CD8-positive, alpha-beta memory T cell (primary cell): Measurements from ENCODE around the gene OR52H1. TPM values are rescaled to one million over a fixed set of nuclear protein-coding genes. Genes with fewer than 3 reads are reported as not detected.

Source experiments
- polyA plus RNA-seq: library from polyadenylated mRNA; unstranded; fragments of 300-500 nt; fragmentation: Illumina TruSeq; gene quantifications from one replicate; pipeline ENCODE4 v1.2.3, GENCODE V29; 2021
- total RNA-seq, 2 experiments: library from RNA; stranded (reverse); gene quantifications; one replicate each; pipeline ENCODE4 v1.2.3, GENCODE V29; 2021

Gene OR52H1
- total and polyA plus RNA-seq, 3 experiments from 2014 or later, result not detected

Other genes with a start within 250 kb of the OR52H1 start
- not detected for gene OR51B4, start 246.6 kb downstream of the OR52H1 start, total RNA-seq
- gene OR51B4, start 246.6 kb downstream of the OR52H1 start, polyA plus RNA-seq, result not detected
- not detected for gene OR51B2, start 224.2 kb downstream of the OR52H1 start, total RNA-seq
- gene OR51B2, start 224.2 kb downstream of the OR52H1 start, polyA plus RNA-seq, result not detected
- gene OR51B5, start 205.0 kb downstream of the OR52H1 start, total RNA-seq, result not detected
- not detected for gene OR51B5, start 205.0 kb downstream of the OR52H1 start, polyA plus RNA-seq
- not detected for gene OR51B6, start 197.0 kb downstream of the OR52H1 start, total RNA-seq
- not detected for gene OR51B6, start 197.0 kb downstream of the OR52H1 start, polyA plus RNA-seq
- gene OR51M1, start 164.7 kb downstream of the OR52H1 start, total RNA-seq, result not detected
- not detected for gene OR51M1, start 164.7 kb downstream of the OR52H1 start, polyA plus RNA-seq
- gene OR51Q1, start 126.4 kb downstream of the OR52H1 start, total RNA-seq, result not detected
- gene OR51Q1, start 126.4 kb downstream of the OR52H1 start, polyA plus RNA-seq, result not detected
- not detected for gene OR51I1, start 107.0 kb downstream of the OR52H1 start, total RNA-seq
- gene OR51I1, start 107.0 kb downstream of the OR52H1 start, polyA plus RNA-seq, result not detected
- gene OR51I2, start 99.2 kb downstream of the OR52H1 start, total RNA-seq, result not detected
- not detected for gene OR51I2, start 99.2 kb downstream of the OR52H1 start, polyA plus RNA-seq
- not detected for gene OR52D1, start 59.9 kb downstream of the OR52H1 start, total RNA-seq
- not detected for gene OR52D1, start 59.9 kb downstream of the OR52H1 start, polyA plus RNA-seq
- gene UBQLN3, start 38.6 kb downstream of the OR52H1 start, total RNA-seq, result not detected
- not detected for gene UBQLN3, start 38.6 kb downstream of the OR52H1 start, polyA plus RNA-seq
- gene UBQLNL, start 31.8 kb downstream of the OR52H1 start, total RNA-seq, result not detected
- not detected for gene UBQLNL, start 31.8 kb downstream of the OR52H1 start, polyA plus RNA-seq
- gene OR52B6, start 32.3 kb upstream of the OR52H1 start, total RNA-seq, result not detected
- not detected for gene OR52B6, start 32.3 kb upstream of the OR52H1 start, polyA plus RNA-seq
- gene TRIM6, start 48.1 kb upstream of the OR52H1 start, total RNA-seq, result under 1 TPM in 1 of 2 experiments, not detected in 1; 0.20 TPM
- not detected for gene TRIM6, start 48.1 kb upstream of the OR52H1 start, polyA plus RNA-seq
- gene TRIM34, start 76.5 kb upstream of the OR52H1 start, total RNA-seq, result 1 to 10 TPM; 3.1 to 4.1 TPM
- 13.5 TPM for gene TRIM34, start 76.5 kb upstream of the OR52H1 start, polyA plus RNA-seq
- 10 to 100 TPM in 1 of 2 experiments, 1 to 10 TPM in 1; 8.2 to 10.6 TPM for gene TRIM5, start 136.5 kb upstream of the OR52H1 start, total RNA-seq
- 9.8 TPM for gene TRIM5, start 136.5 kb upstream of the OR52H1 start, polyA plus RNA-seq
- 100 to 1,000 TPM; 105 TPM for gene TRIM22, start 141.2 kb upstream of the OR52H1 start, total RNA-seq
- 163 TPM for gene TRIM22, start 141.2 kb upstream of the OR52H1 start, polyA plus RNA-seq
- not detected for gene OR56B1, start 187.9 kb upstream of the OR52H1 start, total RNA-seq
- not detected for gene OR56B1, start 187.9 kb upstream of the OR52H1 start, polyA plus RNA-seq
- under 1 TPM; 0.22 to 0.48 TPM for gene OR52N4, start 205.7 kb upstream of the OR52H1 start, total RNA-seq
- 0.71 TPM for gene OR52N4, start 205.7 kb upstream of the OR52H1 start, polyA plus RNA-seq
- not detected for gene OR52N5, start 234.8 kb upstream of the OR52H1 start, total RNA-seq
- not detected for gene OR52N5, start 234.8 kb upstream of the OR52H1 start, polyA plus RNA-seq
- not detected for gene OR52N1, start 242.7 kb upstream of the OR52H1 start, total RNA-seq
- not detected for gene OR52N1, start 242.7 kb upstream of the OR52H1 start, polyA plus RNA-seq